H54 (cell line): ENCODE results near the gene CHAF1A.

Experiments
- DNase-seq: peaks from one replicate; pipeline ENCODE4 v3.0.0; 2011; ENCODE audit warnings: low spot score, mixed read lengths; ENCODE audit not compliant: insufficient read length
- FAIRE-seq: peaks from 3 replicates; lab custom pipeline; 2011; peaks lifted over from hg19 to GRCh38; lab: Jason Lieb, UNC
- POLR2A ChIP-seq: IDR thresholded peaks from 2 replicates; pipeline ENCODE4 v1.6.1; 2011; ENCODE audit warnings: low read depth, mild to moderate bottlenecking, low read length

The CHAF1A gene

GRCh38 chr19:4452230-4452990 lies 50.0 kb downstream of the CHAF1A start:
- FAIRE-seq (no peak), DNase-seq (no peak)
- no peak for TF ChIP-seq POLR2A

- no peak for TF ChIP-seq POLR2A
- no peak for FAIRE-seq
- no peak for DNase-seq
Observed at GRCh38 chr19:4453232-4454179, 51.1 kb downstream of the CHAF1A start.

- DNase-seq: no peak
- no peak for FAIRE-seq
- TF ChIP-seq POLR2A: no peak
Observed at GRCh38 chr19:4454747-4455718, 52.6 kb downstream of the CHAF1A start.

DNA sequence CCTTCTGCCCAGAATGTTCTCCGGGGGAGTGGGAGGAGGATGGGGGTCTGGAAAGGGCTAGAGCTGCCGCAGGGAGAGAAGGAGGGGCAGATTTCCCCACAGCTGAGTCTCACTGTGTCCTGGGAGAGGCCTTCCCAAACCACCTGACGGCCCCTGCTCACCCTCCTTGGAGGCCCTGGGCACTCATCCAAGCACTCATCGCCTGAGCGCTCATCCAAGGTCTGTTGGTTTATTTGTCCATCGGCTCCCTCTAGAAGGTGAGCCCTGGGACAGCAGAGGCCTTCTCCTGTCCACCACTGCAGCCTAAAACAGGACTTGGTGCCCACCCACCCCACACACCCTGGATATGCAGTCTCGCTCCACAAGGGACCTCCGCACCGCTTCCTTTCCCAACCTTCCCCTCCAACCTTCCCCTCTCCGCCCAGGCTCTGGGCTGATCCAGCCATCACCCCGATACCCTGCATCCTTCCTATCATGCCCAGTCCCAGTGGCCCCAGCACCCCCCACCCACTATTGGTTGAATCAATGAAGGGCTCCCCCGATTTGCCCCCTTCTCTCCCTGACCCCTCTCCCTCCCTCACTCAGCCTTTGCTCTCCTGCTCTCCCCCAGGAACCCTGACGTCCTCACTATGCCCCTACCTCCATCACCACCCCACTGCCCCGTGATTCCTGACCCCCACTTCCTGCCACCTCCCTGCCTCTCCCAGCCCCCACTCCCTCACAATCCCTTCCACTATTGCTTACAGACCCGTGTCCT lies 53.5 kb downstream of the CHAF1A start:
- FAIRE-seq (no peak), DNase-seq (no peak)
- TF ChIP-seq POLR2A: no peak

DNA sequence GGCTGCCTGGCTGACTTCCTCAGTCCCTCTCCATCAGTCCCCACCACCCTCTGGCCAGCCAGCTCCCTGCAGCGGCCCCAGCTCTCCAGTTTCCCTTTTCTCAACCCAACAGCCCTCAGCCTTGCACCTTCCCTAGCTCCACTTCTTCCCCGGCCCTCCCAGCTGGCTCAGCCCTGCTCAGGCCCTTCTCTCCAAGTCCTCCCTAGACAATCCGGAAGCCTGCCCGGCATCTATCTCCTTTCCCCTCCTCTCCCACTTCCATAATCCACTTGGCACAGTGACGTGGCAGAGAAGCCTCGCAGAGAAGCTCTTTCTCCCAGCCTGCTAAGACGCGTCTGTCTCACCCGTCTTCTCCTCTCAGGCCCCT lies 54.0 kb downstream of the CHAF1A start:
- peak; percentile 39 for TF ChIP-seq POLR2A
- DNase-seq: peak; percentile 52
- no peak for FAIRE-seq

GRCh38 chr19:4456843-4457653 lies 54.6 kb downstream of the CHAF1A start:
- DNase-seq (no peak), FAIRE-seq (no peak)
- TF ChIP-seq POLR2A: no peak

DNA sequence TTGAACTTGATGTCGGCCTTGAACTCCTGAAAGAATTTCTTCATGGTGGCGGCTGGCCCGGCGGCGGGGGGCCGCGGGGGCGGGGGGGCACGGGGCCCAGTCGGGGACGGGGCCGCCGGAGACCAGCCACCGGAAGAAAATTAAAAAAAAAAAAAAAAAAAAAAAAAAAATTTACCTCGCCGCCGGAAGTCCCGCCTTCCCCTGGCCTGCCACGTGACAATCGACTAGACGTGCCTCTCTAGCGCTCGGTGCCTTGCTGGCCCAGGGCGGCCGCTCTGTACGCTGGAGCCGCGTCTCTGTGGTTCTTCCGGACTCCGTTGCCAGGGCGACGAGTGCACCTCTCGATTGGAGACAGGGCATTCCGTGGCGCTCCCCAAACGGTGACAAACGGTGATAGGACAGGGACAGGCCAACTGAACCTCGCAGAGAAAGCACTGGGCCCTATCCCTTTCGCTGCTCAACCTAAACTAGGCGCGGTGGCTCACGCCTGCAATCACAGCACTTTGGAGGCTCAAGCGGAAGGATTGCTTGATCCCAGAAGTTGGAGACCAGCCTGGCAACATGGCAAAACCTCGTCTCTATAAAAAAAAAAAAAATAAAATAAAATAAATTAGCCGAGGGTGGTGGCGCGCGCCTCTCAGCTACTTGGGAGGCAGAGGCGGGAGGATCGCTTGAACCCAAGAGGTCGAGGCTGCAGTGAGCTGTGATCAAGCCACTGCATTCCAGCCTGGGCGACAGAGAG lies 55.4 kb downstream of the CHAF1A start, which contains the start of gene UBXN6:
UBXN6 (minus strand) TSS at position 141 of the 742 bp plus-strand sequence; CDS start at position 44, 97 bp downstream.
- no peak for FAIRE-seq
- peak; percentile 23; the same call in 1 of the 2 replicates for TF ChIP-seq POLR2A
- DNase-seq: peak; percentile 94

DNA sequence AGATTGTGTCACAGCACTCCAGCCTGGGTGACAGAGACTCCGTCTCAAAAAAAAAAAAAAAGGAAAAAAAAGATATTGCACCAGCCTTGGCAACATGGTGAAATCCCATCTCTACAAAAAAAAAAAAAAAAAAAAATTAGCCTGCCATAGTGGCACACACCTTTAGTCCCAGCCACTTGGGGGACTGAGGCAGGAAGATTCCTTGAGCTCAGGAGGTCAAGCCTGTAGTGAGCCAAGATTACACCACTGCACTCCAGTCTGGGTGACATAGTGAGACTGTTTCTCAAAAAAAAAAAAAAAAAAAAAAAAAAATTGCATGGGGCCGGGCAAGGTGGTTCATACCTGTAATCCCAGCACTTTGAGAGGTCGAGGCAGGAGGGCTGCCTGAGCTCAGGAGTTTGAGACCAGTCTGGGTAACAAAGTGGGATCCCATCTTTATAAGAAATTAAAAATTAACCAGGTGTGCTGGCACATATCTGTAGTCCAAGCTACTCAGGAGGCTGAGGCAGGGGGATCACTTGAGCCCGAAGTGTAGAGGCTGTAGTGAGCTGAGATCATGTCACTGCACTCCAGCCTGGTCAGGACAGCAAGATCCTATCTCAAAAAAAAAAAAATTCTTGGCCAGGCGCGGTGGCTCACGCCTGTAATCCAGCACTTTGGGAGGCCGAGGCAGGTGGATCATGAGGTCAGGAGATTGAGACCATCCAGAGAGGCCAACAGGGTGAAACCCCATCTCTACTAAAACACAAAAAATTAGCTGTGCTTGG lies 62.6 kb downstream of the CHAF1A start:
- TF ChIP-seq POLR2A: no peak
- DNase-seq (no peak), FAIRE-seq (no peak)

DNA sequence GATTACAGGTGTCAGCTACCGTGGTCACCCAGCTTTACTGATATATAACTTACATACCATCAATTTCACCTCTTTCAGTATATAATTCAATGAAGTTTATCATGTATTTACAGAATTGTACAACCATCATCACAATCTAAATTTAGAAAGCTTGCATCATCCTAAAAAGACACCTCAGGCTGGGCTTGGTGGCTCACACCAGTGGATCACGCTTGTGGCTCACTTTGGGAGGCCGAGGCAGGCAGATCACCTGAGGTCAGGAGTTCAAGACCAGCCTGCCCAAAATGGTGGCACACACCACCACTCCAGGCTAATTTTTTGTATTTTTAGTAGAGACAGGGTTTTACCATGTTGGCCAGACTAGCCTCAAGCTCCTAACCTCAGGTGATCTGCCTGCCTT lies 65.4 kb downstream of the CHAF1A start:
- DNase-seq (no peak), FAIRE-seq (no peak)
- TF ChIP-seq POLR2A: no peak

- FAIRE-seq: peak; percentile 99
- DNase-seq: peak; percentile 99
- no peak for TF ChIP-seq POLR2A
Observed at GRCh38 chr19:4471403-4472173, 69.1 kb downstream of the CHAF1A start.
